Mammary epithelial cell (primary cell): ENCODE measurements around the gene ARFIP1.

Experiments
- CTCF ChIP-seq, 2 donors: IDR thresholded peaks in 1 of 2; conservative IDR thresholded peaks in 1 of 2; 2 replicates each; pipeline ENCODE4 v1.5.1; 2011 to 2012; ENCODE audit warnings: inconsistent platforms in 2 of 2, low read length in 2 of 2, mild to moderate bottlenecking in 2 of 2, control low read depth in 1 of 2, low read depth in 1 of 2; ENCODE audit not compliant: insufficient read depth in 1 of 2; ENCODE audit errors: extremely low read depth in 1 of 2
- EZH2 ChIP-seq: IDR thresholded peaks from 2 replicates; pipeline ENCODE4 v1.6.1; 2012; ENCODE audit warnings: low read length, inconsistent platforms, borderline replicate concordance

GRCh38 chr4:152920768-152921167 is 141.0 kb downstream of the ARFIP1 start:
- no peak for TF ChIP-seq CTCF (conservative IDR thresholded peaks at IDR 0.05 in 1 of 2, IDR thresholded peaks at IDR 0.05 in 1 of 2; ENCODE audit: extremely low read depth in 1 of 2, insufficient read depth in 1 of 2, low read depth in 1 of 2, low read length in 2 of 2)
- no peak for TF ChIP-seq EZH2
